ENCODE data around the gene RIPPLY3. TPM values are rescaled to one million over a fixed set of nuclear protein-coding genes. Genes with fewer than 3 reads are reported as not detected.

The RIPPLY3 gene
- total RNA-seq, 1 donor from 2014 or later: not detected

DNA sequence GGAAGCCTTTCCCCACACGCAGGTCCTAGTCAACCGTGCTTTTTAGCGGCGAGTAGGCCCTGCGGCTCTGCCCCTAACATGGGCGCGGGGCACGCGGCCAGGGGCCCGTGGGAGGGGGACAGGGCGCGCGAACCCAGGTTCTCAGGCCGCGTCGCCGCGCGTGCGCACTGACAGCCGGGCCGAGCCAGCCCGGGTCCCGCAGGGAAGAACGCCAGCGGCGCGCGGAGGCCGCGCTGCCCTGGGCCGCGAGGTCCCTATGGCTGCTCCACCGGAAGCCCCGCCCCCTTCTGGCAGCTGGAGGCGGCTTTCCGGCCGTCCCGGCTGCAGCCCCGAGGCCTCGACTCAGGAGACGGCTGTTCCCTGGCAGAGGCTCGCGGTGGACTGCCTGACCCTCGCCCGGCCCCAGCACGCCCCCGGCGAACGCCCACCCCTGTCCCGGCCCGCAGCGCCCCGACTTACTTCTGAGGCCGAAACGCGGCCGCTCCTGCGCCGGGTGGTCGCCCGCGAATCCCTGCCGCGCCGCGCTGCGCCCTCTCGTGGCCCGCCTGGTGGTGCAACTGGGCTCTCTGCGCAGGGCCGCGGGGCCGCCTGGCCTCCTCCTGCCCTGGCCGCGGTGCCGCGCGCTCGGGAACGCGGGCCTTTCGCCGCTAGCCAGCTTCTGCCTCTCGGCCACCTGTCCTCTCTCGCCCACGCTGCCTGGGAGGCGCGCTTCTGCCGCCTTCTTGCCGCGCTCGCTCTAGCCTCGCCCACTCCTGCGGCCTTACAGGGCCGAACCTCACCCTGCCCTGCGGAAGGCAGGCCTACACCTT lies 16.6 kb upstream of the RIPPLY3 start:
- Mint-ChIP-seq H3K27me3 (ENCODE audit: low read depth, unreplicated experiment) (peaks cover 2% of the 10 kb centered on the region), H3K9me3 (ENCODE audit: unreplicated experiment) (no peaks in the 10 kb centered on the region), H3K27ac (ENCODE audit: unreplicated experiment) (peak overlapping the region; percentile 82), H3K4me1 (ENCODE audit: low read depth, unreplicated experiment) (peaks cover 5% of the 10 kb centered on the region), H3K4me3 (ENCODE audit: unreplicated experiment) (peak overlapping the region; percentile 78), H3K36me3 (ENCODE audit: low read depth, unreplicated experiment) (peaks cover 5% of the 10 kb centered on the region)
- TF ChIP-seq EZH2 (IDR thresholded peaks at IDR 0.05; ENCODE audit: insufficient read depth, low read length) (no peak), CTCF (IDR thresholded peaks at IDR 0.05; ENCODE audit: insufficient read depth, low read depth, low read length) (peak; percentile 39)
- H3K4me1 ChIP-seq (ENCODE audit: insufficient read depth, low read length): no peaks in the 10 kb centered on the region
- H2AFZ ChIP-seq (ENCODE audit: low read depth, low read length): peak overlapping the region; percentile 99
- no peaks in the 10 kb centered on the region for H4K20me1 ChIP-seq (ENCODE audit: insufficient read depth, low read length)
- no peaks in the 10 kb centered on the region for H3K79me2 ChIP-seq (ENCODE audit: insufficient read depth, low read length)
- peak overlapping the region; percentile 88 for H3K4me2 ChIP-seq (ENCODE audit: low read length)
- H3K27me3 ChIP-seq (ENCODE audit: insufficient read depth, low read length): no peaks in the 10 kb centered on the region
- peak overlapping the region; percentile 79 for H3K9ac ChIP-seq (ENCODE audit: low read length)
- peak overlapping the region; percentile 64 for H3K4me3 ChIP-seq (ENCODE audit: insufficient read depth, low read depth, low read length)
- peak; percentile 79 for DNase-seq (ENCODE audit: low read depth)
- H3K9me3 ChIP-seq (ENCODE audit: insufficient read depth, low read depth, low read length): no peaks in the 10 kb centered on the region
- peak overlapping the region; percentile 78 for H3K27ac ChIP-seq (ENCODE audit: low read depth, low read length)
- no peak for FAIRE-seq
- no peaks in the 10 kb centered on the region for H3K36me3 ChIP-seq (ENCODE audit: insufficient read depth, low read length)

DNA sequence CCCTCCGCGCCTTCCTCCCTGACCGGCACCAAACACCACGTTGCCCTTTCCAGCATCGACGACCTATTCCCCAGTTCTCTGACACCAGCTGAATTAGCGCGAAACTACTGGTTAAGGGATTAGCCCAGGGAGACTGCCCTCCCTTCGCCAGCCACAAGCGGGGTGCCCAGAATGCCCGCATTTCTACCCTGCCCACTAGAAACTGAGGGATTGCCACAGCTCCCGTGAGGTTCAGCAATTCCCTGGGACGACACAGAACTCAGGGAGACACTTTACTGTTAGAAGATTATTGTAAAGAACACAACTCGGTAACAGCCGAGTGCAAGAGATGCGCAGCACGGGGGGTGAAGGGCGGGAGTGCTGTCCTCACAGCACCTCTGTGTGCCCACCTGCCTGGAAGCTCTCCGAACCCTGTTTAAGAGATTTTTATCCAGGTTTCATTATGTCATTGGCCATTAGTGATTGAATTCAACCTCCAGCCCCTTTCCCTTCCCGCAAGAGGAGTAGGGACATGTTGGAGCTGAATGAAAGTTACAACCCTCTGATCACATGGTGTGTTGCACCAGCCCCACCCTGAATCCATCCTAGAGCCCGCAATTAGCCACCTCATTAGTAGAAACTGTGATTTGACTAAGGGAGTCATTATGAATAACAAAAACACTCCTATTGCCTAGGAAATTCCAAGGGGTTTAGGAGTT lies 15.8 kb upstream of the RIPPLY3 start:
- no peaks in the 10 kb centered on the region for H4K20me1 ChIP-seq (ENCODE audit: insufficient read depth, low read length)
- H3K79me2 ChIP-seq (ENCODE audit: insufficient read depth, low read length): no peaks in the 10 kb centered on the region
- peak overlapping the region; percentile 79 for H3K9ac ChIP-seq (ENCODE audit: low read length)
- Mint-ChIP-seq H3K9me3 (ENCODE audit: unreplicated experiment) (no peaks in the 10 kb centered on the region), H3K4me1 (ENCODE audit: low read depth, unreplicated experiment) (peaks cover 5% of the 10 kb centered on the region), H3K27me3 (ENCODE audit: low read depth, unreplicated experiment) (peaks cover 2% of the 10 kb centered on the region), H3K36me3 (ENCODE audit: low read depth, unreplicated experiment) (peaks cover 5% of the 10 kb centered on the region), H3K4me3 (ENCODE audit: unreplicated experiment) (peak overlapping the region; percentile 75), H3K27ac (ENCODE audit: unreplicated experiment) (peak overlapping the region; percentile 82)
- no peak overlapping the region for H3K27ac ChIP-seq (ENCODE audit: low read depth, low read length)
- H3K36me3 ChIP-seq (ENCODE audit: insufficient read depth, low read length): no peaks in the 10 kb centered on the region
- no peaks in the 10 kb centered on the region for H3K4me1 ChIP-seq (ENCODE audit: insufficient read depth, low read length)
- peak overlapping the region; percentile 99 for H2AFZ ChIP-seq (ENCODE audit: low read depth, low read length)
- H3K4me3 ChIP-seq (ENCODE audit: insufficient read depth, low read depth, low read length): peak overlapping the region; percentile 64
- FAIRE-seq (no peak), DNase-seq (ENCODE audit: low read depth) (no peak)
- H3K4me2 ChIP-seq (ENCODE audit: low read length): peak overlapping the region; percentile 88
- TF ChIP-seq EZH2 (IDR thresholded peaks at IDR 0.05; ENCODE audit: insufficient read depth, low read length): no peak
- TF ChIP-seq CTCF (IDR thresholded peaks at IDR 0.05; ENCODE audit: insufficient read depth, low read depth, low read length): no peak
- H3K9me3 ChIP-seq (ENCODE audit: insufficient read depth, low read depth, low read length): no peaks in the 10 kb centered on the region
- no peaks in the 10 kb centered on the region for H3K27me3 ChIP-seq (ENCODE audit: insufficient read depth, low read length)
